HEK293T (cell line): Measurements from ENCODE around the gene COX6B2.

Source experiments
- ARNT ChIP-seq: fragments of 450-650 bp; IDR thresholded peaks from 2 replicates; pipeline ENCODE4 v1.6.1; 2017; ENCODE audit warnings: mild to moderate bottlenecking
- BHLHE40 ChIP-seq: fragments of 450-650 bp; IDR thresholded peaks from 2 replicates; pipeline ENCODE4 v1.6.1; 2016; ENCODE audit warnings: mild to moderate bottlenecking, moderate library complexity, borderline replicate concordance
- ELF4 ChIP-seq: fragments of 450-650 bp; IDR thresholded peaks from 2 replicates; pipeline ENCODE4 v1.6.1; 2017; ENCODE audit warnings: antibody characterized with exemption
- FOXA1 ChIP-seq: fragments of 450-650 bp; IDR thresholded peaks from 2 replicates; pipeline ENCODE4 v1.6.1; 2016; ENCODE audit warnings: mild to moderate bottlenecking
- FOXK2 ChIP-seq: fragments of 450-650 bp; IDR thresholded peaks from 2 replicates; pipeline ENCODE4 v1.6.1; 2016; ENCODE audit warnings: mild to moderate bottlenecking
- FOXM1 ChIP-seq: fragments of 450-650 bp; IDR thresholded peaks from 2 replicates; pipeline ENCODE4 v1.6.1; 2017; ENCODE audit warnings: mild to moderate bottlenecking, borderline replicate concordance
- HDGF ChIP-seq: fragments of 450-650 bp; IDR thresholded peaks from 2 replicates; pipeline ENCODE4 v1.6.1; 2017; ENCODE audit warnings: antibody characterized with exemption, borderline replicate concordance
- L3MBTL2 ChIP-seq: fragments of 450-650 bp; conservative IDR thresholded peaks from 2 replicates; pipeline ENCODE4 v1.6.1; 2016; ENCODE audit warnings: mild to moderate bottlenecking
- LEF1 ChIP-seq: fragments of 450-650 bp; IDR thresholded peaks from 2 replicates; pipeline ENCODE4 v1.6.1; 2017; ENCODE audit warnings: mild to moderate bottlenecking, borderline replicate concordance
- PKNOX1 ChIP-seq: fragments of 450-650 bp; IDR thresholded peaks from 2 replicates; pipeline ENCODE4 v1.6.1; 2016
- SP1 ChIP-seq: fragments of 450-650 bp; IDR thresholded peaks from 2 replicates; pipeline ENCODE4 v1.6.1; 2017
- SUZ12 ChIP-seq: fragments of 450-650 bp; IDR thresholded peaks from 2 replicates; pipeline ENCODE4 v1.6.1; 2016; ENCODE audit warnings: mild to moderate bottlenecking
- TARDBP ChIP-seq: fragments of 450-650 bp; IDR thresholded peaks from 2 replicates; pipeline ENCODE4 v1.6.1; 2016
- ZNF384 ChIP-seq: fragments of 450-650 bp; IDR thresholded peaks from 2 replicates; pipeline ENCODE4 v1.6.1; 2016

- TF ChIP-seq TARDBP (no peak), HDGF (no peak), FOXM1 (no peak), SP1 (no peak), ARNT (no peak), L3MBTL2 (no peak), BHLHE40 (no peak), FOXK2 (no peak), ELF4 (no peak), SUZ12 (no peak), FOXA1 (no peak), ZNF384 (no peak), LEF1 (no peak), PKNOX1 (no peak)
Measured at GRCh38 chr19:55391191-55391670, 36.7 kb upstream of the COX6B2 start.
